HL-60 (cell line): ENCODE results near the gene PTEN.

ENCODE experiments used
- DNase-seq, 2 experiments: peaks; one replicate each; pipeline ENCODE4 v3.0.0-alpha.2; 2010 to 2020; ENCODE audit warnings: low read depth in 1 of 2, low spot score in 1 of 2
- H3K27ac ChIP-seq: fragments of 250-450 bp; sonication (Bioruptor Pico); replicated peaks from 2 replicates; pipeline ENCODE4 v1.5.1; 2020; ENCODE audit warnings: mild to moderate bottlenecking, moderate library complexity
- H3K27me3 ChIP-seq: fragments of 250-450 bp; sonication (Bioruptor Pico); 2 replicates; pipeline ENCODE4 v1.5.1; 2021; ENCODE audit warnings: mild to moderate bottlenecking, moderate library complexity; ENCODE audit not compliant: insufficient read depth, poor library complexity, severe bottlenecking
- H3K4me3 ChIP-seq: replicated peaks from 2 replicates; pipeline ENCODE4 v1.5.1; 2011; ENCODE audit warnings: mild to moderate bottlenecking, control low read depth, low read length; ENCODE audit not compliant: insufficient read depth
- CTCF ChIP-seq: IDR thresholded peaks from one replicate; pipeline ENCODE4 v1.5.1; 2011; ENCODE audit warnings: low read length, control low read depth, inconsistent platforms; ENCODE audit not compliant: insufficient read depth
- GABPA ChIP-seq: IDR thresholded peaks from 2 replicates; pipeline ENCODE4 v1.6.1; 2012; ENCODE audit warnings: low read depth
- POLR2AphosphoS5 ChIP-seq: IDR thresholded peaks from 2 replicates; pipeline ENCODE4 v1.6.1; 2012; ENCODE audit warnings: low read depth
- REST ChIP-seq: IDR thresholded peaks from 2 replicates; pipeline ENCODE4 v1.6.1; 2012; ENCODE audit warnings: low read depth; ENCODE audit not compliant: insufficient replicate concordance
- SPI1 ChIP-seq: IDR thresholded peaks from 2 replicates; pipeline ENCODE4 v1.6.1; 2012; ENCODE audit warnings: low read depth, mild to moderate bottlenecking, borderline replicate concordance

PTEN gene

GRCh38 chr10:87864496-87865059, 1.2 kb downstream of the PTEN start:
- no peaks in the 10 kb centered on the region for H3K27me3 ChIP-seq
- no peak for TF ChIP-seq POLR2AphosphoS5
- no peak for TF ChIP-seq GABPA
- no peak for TF ChIP-seq SPI1
- peak overlapping the region; percentile 66 for H3K27ac ChIP-seq
- peak overlapping the region; percentile 86 for H3K4me3 ChIP-seq
- no peak for DNase-seq

GRCh38 chr10:87865241-87865881, 1.9 kb downstream of the PTEN start:
- Histone ChIP-seq H3K4me3 (peak overlapping the region; percentile 86), H3K27ac (peak overlapping the region; percentile 66), H3K27me3 (no peaks in the 10 kb centered on the region)
- TF ChIP-seq POLR2AphosphoS5, result no peak
- TF ChIP-seq REST, result no peak
- no peak for TF ChIP-seq GABPA
- TF ChIP-seq SPI1, result no peak
- no peak for DNase-seq

GRCh38 chr10:87866412-87866974, 3.1 kb downstream of the PTEN start:
- Histone ChIP-seq H3K27ac (peak overlapping the region; percentile 66), H3K27me3 (no peaks in the 10 kb centered on the region), H3K4me3 (peak overlapping the region; percentile 86)
- no peak for DNase-seq
- TF ChIP-seq POLR2AphosphoS5, result no peak
- no peak for TF ChIP-seq REST
- no peak for TF ChIP-seq SPI1
- no peak for TF ChIP-seq CTCF
- TF ChIP-seq GABPA, result no peak

GRCh38 chr10:87867453-87867852, 4.0 kb downstream of the PTEN start:
- TF ChIP-seq CTCF (no peak), SPI1 (no peak), POLR2AphosphoS5 (no peak), GABPA (no peak), REST (no peak)
- H3K4me3 ChIP-seq, result peak overlapping the region; percentile 86
- no peaks in the 10 kb centered on the region for H3K27me3 ChIP-seq
- H3K27ac ChIP-seq, result peak overlapping the region; percentile 66
- DNase-seq, result no peak
